Endothelial cell of umbilical vein (primary cell): ENCODE data around the gene ARHGDIA. TPM values are rescaled to one million over a fixed set of nuclear protein-coding genes. Genes with fewer than 3 reads are reported as not detected.

Source experiments
- BruUV-seq: library from RNA; stranded (reverse); fragments of 400-500 nt; replicated peaks from 2 replicates; lab custom pipeline; 2021; lab: Mats Ljungman, UMichigan
- CTCF ChIA-PET: fragments of 300-600, 350-600 bp; sonication (Branson Sonifier 250); formaldehyde crosslinking; loops from one replicate; lab custom pipeline; 2021; ENCODE audit warnings: antibody characterized with exemption, inconsistent platforms; lab: Charles Lee
- POLR2A ChIA-PET: fragments of 300-600, 350-600 bp; sonication (Branson Sonifier 250); formaldehyde crosslinking; loops from one replicate; lab custom pipeline; 2021; ENCODE audit warnings: antibody characterized with exemption, inconsistent platforms; lab: Charles Lee
- DNase-seq: peaks from one replicate; pipeline ENCODE4 v3.0.0-alpha.2; 2011; ENCODE audit warnings: low read depth, low spot score
- FAIRE-seq: peaks from 2 replicates; lab custom pipeline; 2011; peaks lifted over from hg19 to GRCh38; lab: Jason Lieb, UNC
- H2AFZ ChIP-seq: 2 replicates; pipeline ENCODE4 v1.6.0; 2012; ENCODE audit warnings: low read depth, low read length, control low read depth, inconsistent platforms
- H3K27ac ChIP-seq: 2 replicates; pipeline ENCODE4 v1.5.1; 2011; ENCODE audit warnings: low read depth, mild to moderate bottlenecking, control low read depth, low read length, moderate library complexity; ENCODE audit not compliant: insufficient read depth
- H3K27me3 ChIP-seq, 2 experiments: 2 replicates each; pipeline versions ENCODE4 v1.6.0 to v1.6.1; 2011; ENCODE audit warnings: low read length in 2 of 2, mixed read lengths in 1 of 2; ENCODE audit not compliant: control insufficient read depth in 2 of 2, insufficient read depth in 2 of 2
- H3K36me3 ChIP-seq, 2 experiments: 2 replicates in 1 of 2; 3 replicates in 1 of 2; pipeline ENCODE4 v1.5.1; 2011; ENCODE audit warnings: low read length in 2 of 2, mild to moderate bottlenecking in 1 of 2, moderate library complexity in 1 of 2; ENCODE audit not compliant: control insufficient read depth in 2 of 2, insufficient read depth in 2 of 2; ENCODE audit errors: extremely low read depth in 1 of 2
- H3K4me1 ChIP-seq: 3 replicates; pipeline ENCODE4 v1.5.1; 2011; ENCODE audit warnings: mild to moderate bottlenecking, low read length; ENCODE audit not compliant: control insufficient read depth, insufficient read depth; ENCODE audit errors: extremely low read depth
- H3K4me2 ChIP-seq: 2 replicates; pipeline ENCODE4 v1.6.1; 2011; ENCODE audit warnings: low read length, control low read depth, mixed read lengths; ENCODE audit not compliant: insufficient read depth
- H3K4me3 ChIP-seq, 3 experiments: fragments of 200-600 bp in 1 of 3; sonication (generic), shearing (Covaris generic) in 1 of 3; replicated peaks in 1 of 3; 2 replicates each; pipeline ENCODE4 v1.5.1; 2011 to 2016; ENCODE audit warnings: control low read depth in 3 of 3, low read length in 3 of 3, mild to moderate bottlenecking in 2 of 3, inconsistent platforms in 1 of 3, low read depth in 1 of 3, moderate library complexity in 1 of 3; ENCODE audit not compliant: insufficient read depth in 1 of 3
- H3K79me2 ChIP-seq: 2 replicates; pipeline ENCODE4 v1.6.0; 2012; ENCODE audit warnings: low read length, inconsistent platforms; ENCODE audit not compliant: control insufficient read depth, insufficient read depth
- H3K9ac ChIP-seq: replicated peaks from 2 replicates; pipeline ENCODE3; 2011; ENCODE audit warnings: low read length, control low read depth; ENCODE audit not compliant: insufficient read depth; ENCODE audit errors: extremely low read depth
- H3K9me1 ChIP-seq: replicated peaks from 3 replicates; pipeline ENCODE4 v1.6.0; 2011; ENCODE audit warnings: mild to moderate bottlenecking, low read length; ENCODE audit not compliant: control insufficient read depth, insufficient read depth; ENCODE audit errors: extremely low read depth
- H3K9me3 ChIP-seq: replicated peaks from 2 replicates; pipeline ENCODE4 v1.5.1; 2012; ENCODE audit warnings: low read length, inconsistent platforms; ENCODE audit not compliant: control insufficient read depth, insufficient read depth
- H4K20me1 ChIP-seq: replicated peaks from 2 replicates; pipeline ENCODE3; 2011; ENCODE audit warnings: mild to moderate bottlenecking, low read length; ENCODE audit not compliant: control insufficient read depth, insufficient read depth; ENCODE audit errors: extremely low read depth
- EZH2 ChIP-seq: IDR thresholded peaks from 2 replicates; pipeline ENCODE4 v1.6.1; 2012; ENCODE audit warnings: borderline replicate concordance, low read depth, mild to moderate bottlenecking, moderate library complexity, low read length, inconsistent platforms; ENCODE audit not compliant: severe bottlenecking
- FOS ChIP-seq: IDR thresholded peaks from 2 replicates; pipeline ENCODE4 v1.6.1; 2011; ENCODE audit warnings: mild to moderate bottlenecking, low read length, moderate library complexity, borderline replicate concordance; ENCODE audit not compliant: insufficient read depth
- GATA2 ChIP-seq: IDR thresholded peaks from 2 replicates; pipeline ENCODE4 v1.7.0; 2011; ENCODE audit warnings: low read depth, mild to moderate bottlenecking, moderate library complexity, mixed read lengths, low read length; ENCODE audit not compliant: insufficient read length, insufficient read depth
- JUN ChIP-seq: IDR thresholded peaks from 2 replicates; pipeline ENCODE4 v1.6.1; 2011; ENCODE audit warnings: borderline replicate concordance, low read depth; ENCODE audit not compliant: insufficient read length, insufficient read depth
- MYC ChIP-seq: IDR thresholded peaks from one replicate; pipeline ENCODE4 v1.6.1; 2011; ENCODE audit warnings: mild to moderate bottlenecking, low read depth, low read length
- POLR2A ChIP-seq: IDR thresholded peaks from 2 replicates; pipeline ENCODE4 v1.6.1; 2012; ENCODE audit warnings: low read depth, mild to moderate bottlenecking, control low read depth, low read length
- POLR2AphosphoS5 ChIP-seq: IDR thresholded peaks from 2 replicates; pipeline ENCODE4 v1.6.1; 2012; ENCODE audit warnings: low read depth, mild to moderate bottlenecking, control low read depth, low read length, moderate library complexity; ENCODE audit not compliant: insufficient read depth
- dilution Hi-C: fragments of 300-500 bp; cut with MboI; formaldehyde crosslinking; loops from one replicate; pipeline ENCODE4 v1.15.0; 2019; ENCODE audit warnings: low sequenced_read_pairs; ENCODE audit not compliant: extremely low pct_ligation_motif_present
- intact Hi-C: fragments of 100-400 bp; cut with micrococcal nuclease; formaldehyde crosslinking; loops from one replicate; pipeline ENCODE4 v1.10.0; 2022
- polyA plus RNA-seq, 4 experiments: library from polyadenylated mRNA; depleted of rRNA in 3 of 4; stranded (reverse) in 3 of 4; unstranded in 1 of 4; fragments of >200 nt; gene quantifications; 2 replicates each; pipeline versions ENCODE4 v1.2.1 to v1.2.3, GENCODE V29; 2011 to 2012; ENCODE audit warnings: missing spikeins in 1 of 4
- total RNA-seq: library from RNA; stranded (reverse); gene quantifications from 2 replicates; pipeline ENCODE4 v1.2.3, GENCODE V29; 2021
- TF ChIP-seq, protein P1 (sequence below), 2 donors: IDR thresholded peaks; 1 replicate in 1 of 2; 2 replicates in 1 of 2; pipeline ENCODE4 v1.5.1; 2011; ENCODE audit warnings: low read length in 2 of 2, mild to moderate bottlenecking in 2 of 2, moderate library complexity in 2 of 2, control low read depth in 1 of 2, inconsistent platforms in 1 of 2, low read depth in 1 of 2; ENCODE audit not compliant: insufficient read depth in 1 of 2; ENCODE audit errors: extremely low read depth in 1 of 2
- TF ChIP-seq, protein P2 (sequence below): IDR thresholded peaks from 2 replicates; pipeline ENCODE4 v1.6.1; 2011; ENCODE audit not compliant: insufficient read depth, insufficient read length

The ARHGDIA gene
- total and polyA plus RNA-seq, 2 donors (not counting 3 experiments of a cell fraction or from before 2014, with no cell fraction given), result 358 to 645 TPM

DNA sequence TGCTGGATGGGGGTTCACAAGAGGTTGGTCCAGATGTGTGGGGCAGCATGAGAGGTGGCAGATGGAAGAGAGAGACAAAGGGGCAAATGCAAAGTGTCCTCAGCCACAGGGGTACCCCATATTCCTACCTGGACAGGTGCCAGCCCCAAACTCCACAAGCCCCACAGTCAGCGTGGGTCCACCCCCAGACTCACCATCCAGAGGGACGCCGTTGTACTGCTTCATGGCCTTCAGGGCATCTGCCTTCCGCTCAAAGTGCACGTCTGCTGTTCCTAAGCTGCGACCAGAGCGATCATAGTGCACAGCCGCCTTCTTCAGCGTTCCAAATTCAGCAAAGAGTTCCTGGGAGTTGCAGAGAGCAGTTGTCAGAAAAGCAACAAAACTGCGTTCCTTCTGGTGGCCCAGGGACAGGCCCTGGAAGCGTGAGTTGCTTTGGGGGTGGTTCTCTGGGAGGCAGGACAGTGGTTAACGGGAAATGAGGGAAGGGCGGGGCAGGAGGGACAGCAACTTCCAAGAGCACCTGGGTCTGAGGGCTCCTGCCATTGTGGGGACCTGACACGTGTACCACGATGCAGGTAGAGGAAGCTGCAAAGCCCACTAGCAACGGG lies 18.0 kb upstream of the ARHGDIA start:
- intact Hi-C loops, result no loop called here
- peaks cover 13% of the 10 kb centered on the region for H3K4me1 ChIP-seq
- no peaks in the 10 kb centered on the region for H3K9me3 ChIP-seq
- POLR2A ChIA-PET, result no interaction called here
- no peak overlapping the region for H3K4me2 ChIP-seq
- TF ChIP-seq, protein P1, sequence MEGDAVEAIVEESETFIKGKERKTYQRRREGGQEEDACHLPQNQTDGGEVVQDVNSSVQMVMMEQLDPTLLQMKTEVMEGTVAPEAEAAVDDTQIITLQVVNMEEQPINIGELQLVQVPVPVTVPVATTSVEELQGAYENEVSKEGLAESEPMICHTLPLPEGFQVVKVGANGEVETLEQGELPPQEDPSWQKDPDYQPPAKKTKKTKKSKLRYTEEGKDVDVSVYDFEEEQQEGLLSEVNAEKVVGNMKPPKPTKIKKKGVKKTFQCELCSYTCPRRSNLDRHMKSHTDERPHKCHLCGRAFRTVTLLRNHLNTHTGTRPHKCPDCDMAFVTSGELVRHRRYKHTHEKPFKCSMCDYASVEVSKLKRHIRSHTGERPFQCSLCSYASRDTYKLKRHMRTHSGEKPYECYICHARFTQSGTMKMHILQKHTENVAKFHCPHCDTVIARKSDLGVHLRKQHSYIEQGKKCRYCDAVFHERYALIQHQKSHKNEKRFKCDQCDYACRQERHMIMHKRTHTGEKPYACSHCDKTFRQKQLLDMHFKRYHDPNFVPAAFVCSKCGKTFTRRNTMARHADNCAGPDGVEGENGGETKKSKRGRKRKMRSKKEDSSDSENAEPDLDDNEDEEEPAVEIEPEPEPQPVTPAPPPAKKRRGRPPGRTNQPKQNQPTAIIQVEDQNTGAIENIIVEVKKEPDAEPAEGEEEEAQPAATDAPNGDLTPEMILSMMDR (IDR thresholded peaks at IDR 0.05; ENCODE audit: extremely low read depth in 1 of 2, insufficient read depth in 1 of 2, low read depth in 1 of 2, low read length in 2 of 2), result no peak
- TF ChIP-seq GATA2, result no peak
- TF ChIP-seq JUN, result no peak
- no peak for TF ChIP-seq MYC
- TF ChIP-seq EZH2, result no peak
- no peak for TF ChIP-seq POLR2AphosphoS5
- no peak for TF ChIP-seq POLR2A
- TF ChIP-seq, protein P2, sequence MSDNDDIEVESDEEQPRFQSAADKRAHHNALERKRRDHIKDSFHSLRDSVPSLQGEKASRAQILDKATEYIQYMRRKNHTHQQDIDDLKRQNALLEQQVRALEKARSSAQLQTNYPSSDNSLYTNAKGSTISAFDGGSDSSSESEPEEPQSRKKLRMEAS, result no peak
- TF ChIP-seq FOS, result no peak
- no peaks in the 10 kb centered on the region for H3K9me1 ChIP-seq
- H3K27ac ChIP-seq, result no peak overlapping the region
- H3K27me3 ChIP-seq, result no peaks in the 10 kb centered on the region
- H3K36me3 ChIP-seq, result peaks cover 24 to 42% of the 10 kb centered on the region in 2 experiments
- FAIRE-seq (no peak), DNase-seq (no peak)
- H3K4me3 ChIP-seq, result no peak overlapping the region
- peaks cover 55% of the 10 kb centered on the region for H3K79me2 ChIP-seq
- no peaks in the 10 kb centered on the region for H4K20me1 ChIP-seq
- CTCF ChIA-PET, result no interaction called here
- no peak overlapping the region for H3K9ac ChIP-seq
- no peak overlapping the region for H2AFZ ChIP-seq
- BruUV-seq, result no TSS peak
- dilution Hi-C loops, result no loop called here
